NCI-H1105 treated with DMSO at 0.1 percent for 48 hours (cell line): ENCODE results near the gene NSUN4.
"Not testable (repeated sequence)": the region's sequence is repeated elsewhere in the genome, so short reads cannot be mapped to it uniquely, and the experiment has no call there.

Experiments
- DNase-seq: peaks from one replicate; lab custom pipeline; 2025; lab: John Stamatoyannopoulos, UW

NSUN4 gene

GRCh38 chr1:46367701-46368100 is 27.1 kb downstream of the NSUN4 start:
- not testable (repeated sequence) for DNase-seq

DNA sequence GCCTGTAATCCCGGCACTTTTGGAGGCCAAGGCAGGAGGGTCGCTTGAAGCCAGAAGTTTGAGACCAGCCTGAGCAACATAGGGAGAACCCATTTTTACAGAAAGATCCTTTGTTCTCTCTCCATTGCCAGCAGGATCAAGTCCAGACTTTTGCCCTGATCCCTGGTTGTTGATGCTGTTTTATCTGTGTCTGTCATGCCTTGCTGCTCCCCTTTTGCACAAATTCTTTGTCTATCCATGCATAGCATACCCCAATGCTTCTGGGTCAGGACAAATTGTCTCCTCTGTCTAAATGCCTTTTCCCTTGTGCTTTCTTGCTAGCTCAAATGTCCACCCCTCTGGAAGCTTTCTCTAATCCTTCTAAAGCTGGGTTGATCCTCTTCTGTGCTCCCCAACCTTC is 28.2 kb downstream of the NSUN4 start:
- DNase-seq, result no peak

DNA sequence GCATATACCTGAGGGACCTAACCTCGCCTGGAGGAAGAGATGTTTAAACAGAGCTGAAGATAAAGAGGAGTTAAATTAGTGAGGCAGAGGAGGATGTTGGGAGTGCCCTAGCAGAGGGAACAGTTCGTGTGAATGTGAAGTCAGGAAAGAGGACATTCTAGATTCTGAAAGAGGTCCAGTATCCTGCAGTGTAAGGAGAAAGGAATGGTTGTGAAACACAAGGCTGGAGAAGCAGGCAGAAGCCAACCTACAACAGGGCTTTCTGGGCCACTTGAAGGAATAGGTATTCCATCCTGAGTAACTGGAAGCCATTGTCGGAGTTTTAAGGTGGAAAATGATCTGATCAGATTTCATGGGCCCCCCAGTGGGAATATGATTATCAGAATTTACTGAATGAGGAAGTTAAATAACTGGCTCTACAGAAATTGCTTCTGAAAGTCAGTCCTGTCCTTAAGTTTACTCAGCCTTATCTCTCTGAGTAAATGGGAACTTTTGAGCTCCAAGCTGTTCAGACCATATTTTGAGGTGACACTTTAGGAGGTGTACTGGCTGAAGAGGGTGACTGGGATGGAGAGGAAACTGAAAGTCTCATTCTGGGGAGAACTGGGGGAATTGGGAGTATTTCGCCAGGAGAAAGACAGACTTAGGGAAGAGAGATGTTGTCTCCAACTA is 29.1 kb downstream of the NSUN4 start:
- no peak for DNase-seq

- DNase-seq, result no peak
These were observed 29.6 kb downstream of the NSUN4 start for GRCh38 chr1:46370214-46370633.

- DNase-seq, result no peak
These were observed 31.8 kb downstream of the NSUN4 start for GRCh38 chr1:46372431-46372830.

DNA sequence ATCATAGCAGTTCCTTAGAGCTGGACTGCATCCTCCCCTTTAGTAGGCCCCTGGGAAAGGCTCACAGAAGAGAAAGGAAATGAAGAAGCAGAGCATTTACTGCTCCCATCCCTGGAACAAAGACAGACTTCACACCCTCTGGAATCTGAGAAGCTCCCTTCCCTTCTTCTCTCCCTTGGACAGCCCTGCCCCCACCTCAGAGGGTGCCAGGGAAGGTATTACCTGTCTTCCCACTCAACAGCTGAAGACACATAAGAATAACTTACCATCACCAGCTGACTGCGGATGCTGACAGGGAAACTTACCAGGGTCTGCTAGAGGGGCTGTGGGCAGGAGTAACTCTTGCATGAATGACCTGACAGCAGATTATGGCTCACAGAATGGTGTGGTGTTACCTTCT is 39.4 kb downstream of the NSUN4 start:
- DNase-seq, result no peak

GRCh38 chr1:46380508-46380907 is 39.9 kb downstream of the NSUN4 start:
- DNase-seq, result no peak

DNA sequence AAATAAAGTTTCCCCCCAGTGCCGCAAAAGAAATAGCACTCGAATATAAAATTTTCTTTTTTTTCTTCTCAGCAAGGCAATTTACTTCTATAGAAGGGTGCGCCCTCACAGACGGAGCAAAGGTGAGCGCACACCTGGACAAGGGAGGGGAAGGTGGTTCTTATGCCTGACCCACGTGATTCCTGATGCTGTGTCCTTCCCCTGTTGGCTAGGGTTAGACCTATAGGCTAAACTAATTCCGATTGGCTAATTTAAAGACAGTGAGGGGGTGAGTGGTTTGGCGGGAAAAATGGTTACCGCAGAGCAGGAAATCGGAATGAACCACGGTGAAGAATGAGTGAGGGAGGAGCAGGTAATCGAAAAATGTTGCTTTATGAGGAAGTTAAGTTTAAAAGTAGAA is 52.9 kb downstream of the NSUN4 start:
- DNase-seq, result no peak

- DNase-seq, result peak; percentile 70
These were observed 53.7 kb downstream of the NSUN4 start, which contains the start of gene FAAH for GRCh38 chr1:46394108-46394871. Gene FAAH, plus strand, starts transcription at chr1:46394317. Its CDS starts 32 bp downstream, at chr1:46394349.

DNA sequence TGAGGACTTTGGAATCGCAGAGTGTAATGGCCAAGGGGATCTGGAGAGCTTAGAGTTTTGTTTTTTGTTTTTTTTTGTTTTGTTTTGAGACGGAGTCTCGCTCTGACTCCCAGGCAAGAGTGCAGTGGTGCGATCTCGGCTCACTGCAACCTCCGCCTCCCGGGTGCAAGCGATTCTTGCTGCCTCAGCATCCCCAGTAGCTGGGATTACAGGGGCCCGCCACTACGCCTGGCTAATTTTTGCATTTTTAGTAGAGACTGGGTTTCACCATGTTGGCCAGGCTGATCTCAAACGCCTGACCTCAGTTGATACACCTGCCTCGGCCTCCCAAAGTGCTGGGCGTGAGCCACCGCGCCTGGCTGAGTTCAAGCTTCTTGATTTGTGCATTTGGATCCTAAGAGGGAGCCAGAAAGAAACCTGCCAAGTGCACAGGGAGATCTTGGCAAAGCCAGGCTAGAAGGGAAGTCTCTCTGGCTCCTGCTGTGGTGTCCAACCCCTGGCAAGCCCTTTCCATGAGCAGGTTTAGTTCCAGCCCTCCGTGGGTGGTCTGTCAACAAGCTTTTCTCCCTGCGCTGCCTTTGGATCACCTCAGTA is 54.4 kb downstream of the NSUN4 start:
- DNase-seq, result no peak

DNA sequence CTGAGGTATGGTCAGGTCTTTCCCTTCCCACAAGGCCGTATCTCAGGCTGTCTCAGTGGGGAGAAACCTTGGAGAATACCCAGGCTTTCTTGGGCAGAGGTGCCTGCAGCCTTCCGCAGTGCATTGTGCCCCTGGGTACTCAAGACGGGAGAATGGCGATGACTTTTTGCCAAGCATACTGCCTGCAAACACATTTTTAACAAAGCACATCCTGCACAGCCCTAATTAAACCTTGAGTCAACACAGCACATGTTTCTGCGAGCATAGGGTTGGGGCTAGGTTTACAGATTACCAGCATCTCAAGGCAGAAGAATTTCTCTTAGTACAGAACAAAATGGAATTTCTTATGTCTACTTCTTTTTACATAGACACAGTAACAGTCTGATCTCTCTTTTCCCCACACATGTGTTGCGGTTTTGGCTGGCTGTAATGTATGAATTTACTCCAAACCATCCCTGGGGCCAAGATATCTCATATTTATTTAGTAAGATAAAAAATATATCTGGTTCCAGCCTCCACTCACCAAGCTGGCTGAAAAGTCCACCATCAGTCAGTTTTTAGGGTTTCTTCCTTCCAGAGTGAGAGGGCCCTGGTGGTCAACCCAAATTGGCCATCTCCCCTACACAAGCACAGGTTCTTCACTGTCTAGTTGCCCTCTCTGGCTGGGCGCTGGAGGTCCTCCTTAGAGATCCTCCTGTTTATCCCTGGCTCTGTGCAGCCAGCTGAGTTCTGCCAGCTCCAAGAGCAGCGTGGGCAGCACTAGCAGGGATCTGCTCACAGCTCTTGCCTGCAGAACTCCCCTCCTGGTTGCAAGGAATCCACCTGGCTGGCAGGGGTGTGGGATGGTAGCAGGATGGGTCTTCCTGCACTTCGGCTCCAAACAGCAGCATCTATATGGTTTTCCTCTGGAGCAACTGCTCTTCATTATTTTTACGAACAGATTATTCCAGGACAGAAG is 56.1 kb downstream of the NSUN4 start:
- peak; percentile 7 for DNase-seq

- no peak for DNase-seq
These were observed 58.7 kb downstream of the NSUN4 start for GRCh38 chr1:46399307-46399706.

DNA sequence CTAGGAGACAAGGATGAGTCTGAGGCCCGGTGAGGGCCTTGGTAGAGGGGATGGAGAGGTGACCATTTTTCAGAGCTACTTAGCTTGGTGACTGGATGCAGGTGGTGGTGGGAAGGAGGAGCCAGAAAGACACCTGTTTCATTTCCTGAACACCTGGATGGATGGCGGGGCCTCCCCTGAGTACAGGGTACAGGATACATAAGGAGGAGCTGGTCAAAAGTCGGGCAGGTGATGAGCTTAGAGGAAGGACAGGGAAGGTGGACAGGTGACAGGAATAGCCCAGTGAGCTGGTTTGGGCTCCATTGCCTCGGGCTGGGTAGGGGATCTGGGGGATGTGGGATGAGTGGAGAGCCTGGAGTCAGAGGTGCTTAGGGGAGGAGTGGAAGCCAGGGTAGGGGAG is 59.8 kb downstream of the NSUN4 start:
- DNase-seq, result peak; percentile 3

DNA sequence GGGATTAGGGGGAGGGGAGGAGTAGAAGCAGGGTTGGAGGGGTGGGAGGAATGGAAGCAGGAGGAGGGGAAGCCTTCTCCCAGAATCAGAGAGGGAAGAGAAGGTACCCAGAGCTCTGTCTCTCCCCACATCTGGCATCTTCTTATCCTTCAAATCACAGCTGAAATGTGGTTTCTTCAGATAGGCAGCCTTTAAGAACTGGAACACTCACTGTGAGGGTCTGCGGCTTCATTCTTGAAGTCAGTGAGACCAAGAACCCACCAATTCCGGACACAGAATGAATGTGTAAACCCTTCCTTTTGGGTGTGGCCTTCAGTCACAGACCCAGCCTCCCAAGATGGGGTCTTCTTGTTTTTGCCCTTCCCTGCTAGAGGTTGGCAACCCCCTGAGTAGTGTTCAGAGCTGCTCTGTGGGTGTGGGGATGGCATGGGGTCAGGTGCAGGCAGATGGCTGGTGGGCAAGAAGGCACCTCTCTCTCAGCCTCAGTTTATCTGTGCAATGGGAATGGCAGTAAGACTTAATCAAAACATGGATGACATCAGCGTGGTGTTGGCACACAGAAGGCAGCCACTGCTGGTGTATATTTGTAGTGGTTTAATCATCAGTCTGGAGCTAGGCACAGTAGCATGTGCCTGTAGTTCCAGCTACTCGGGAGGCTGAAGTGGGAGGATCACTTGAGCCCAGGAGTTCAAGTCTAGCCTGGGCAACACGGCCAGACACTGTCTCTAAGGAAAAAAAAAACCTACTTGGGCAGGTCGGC is 60.7 kb downstream of the NSUN4 start:
- DNase-seq, result no peak

GRCh38 chr1:46401964-46402626 is 61.5 kb downstream of the NSUN4 start:
- peak; percentile 87 for DNase-seq

GRCh38 chr1:46403916-46404315 is 63.3 kb downstream of the NSUN4 start:
- DNase-seq, result no peak

- DNase-seq, result no peak
These were observed 64.0 kb downstream of the NSUN4 start for GRCh38 chr1:46404482-46405196.

DNA sequence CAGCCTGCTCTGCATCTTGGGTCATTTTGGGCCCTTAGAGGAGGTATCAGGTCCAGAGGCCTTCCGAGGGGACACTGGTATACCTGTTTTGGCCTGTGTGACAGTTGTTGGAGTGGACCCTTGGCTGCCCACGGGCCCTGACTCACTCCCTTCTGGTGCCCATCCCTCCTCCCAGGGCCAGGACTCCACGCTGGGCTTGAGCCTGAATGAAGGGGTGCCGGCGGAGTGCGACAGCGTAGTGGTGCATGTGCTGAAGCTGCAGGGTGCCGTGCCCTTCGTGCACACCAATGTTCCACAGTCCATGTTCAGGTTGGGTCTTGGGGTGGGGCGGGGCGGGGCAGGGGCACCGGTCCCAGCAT is 64.6 kb downstream of the NSUN4 start:
- no peak for DNase-seq

GRCh38 chr1:46405724-46406123 is 65.1 kb downstream of the NSUN4 start:
- no peak for DNase-seq
